ENCODE results near the gene AGAP3.

AGAP3 gene

DNA sequence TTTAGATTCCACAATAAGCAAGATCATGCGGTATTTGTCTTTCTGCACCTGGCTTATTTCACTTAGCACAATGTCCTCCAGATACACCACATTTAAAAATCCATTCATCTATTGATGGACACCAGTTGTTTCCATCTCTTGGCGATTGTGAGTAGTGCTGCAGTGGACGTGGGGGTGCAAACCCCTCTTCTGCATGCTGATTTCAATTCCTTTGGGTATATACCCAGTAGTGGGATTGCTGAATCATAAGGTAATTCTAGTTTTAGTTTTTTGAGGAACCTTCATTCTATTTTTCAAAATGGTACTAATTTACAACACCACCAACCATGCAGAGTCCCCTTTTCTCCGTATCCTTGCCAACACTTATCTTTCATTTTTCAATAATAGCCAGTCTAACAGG lies 102.8 kb downstream of the AGAP3 start:
- no peak for DNase-seq

DNA sequence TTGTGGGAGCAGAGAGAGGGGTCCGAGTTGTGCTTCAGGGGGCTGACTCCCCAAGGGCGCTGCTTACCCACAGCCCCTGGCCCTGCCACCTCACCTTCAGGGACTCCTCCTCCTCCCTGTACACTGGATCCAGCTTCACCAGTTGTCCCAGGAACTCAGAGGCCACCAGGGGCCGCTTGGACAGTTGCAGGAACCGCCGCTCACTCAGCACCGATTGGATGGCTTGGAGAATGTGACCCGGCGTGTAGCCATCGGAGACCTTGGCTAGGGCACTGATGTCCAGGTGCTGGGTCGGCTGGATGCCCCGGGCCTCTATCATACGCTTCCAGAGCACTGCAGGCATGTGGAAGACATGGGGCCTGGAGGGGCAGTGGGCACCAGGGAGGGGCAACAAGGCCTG lies 105.3 kb downstream of the AGAP3 start:
- no peak for DNase-seq

DNA sequence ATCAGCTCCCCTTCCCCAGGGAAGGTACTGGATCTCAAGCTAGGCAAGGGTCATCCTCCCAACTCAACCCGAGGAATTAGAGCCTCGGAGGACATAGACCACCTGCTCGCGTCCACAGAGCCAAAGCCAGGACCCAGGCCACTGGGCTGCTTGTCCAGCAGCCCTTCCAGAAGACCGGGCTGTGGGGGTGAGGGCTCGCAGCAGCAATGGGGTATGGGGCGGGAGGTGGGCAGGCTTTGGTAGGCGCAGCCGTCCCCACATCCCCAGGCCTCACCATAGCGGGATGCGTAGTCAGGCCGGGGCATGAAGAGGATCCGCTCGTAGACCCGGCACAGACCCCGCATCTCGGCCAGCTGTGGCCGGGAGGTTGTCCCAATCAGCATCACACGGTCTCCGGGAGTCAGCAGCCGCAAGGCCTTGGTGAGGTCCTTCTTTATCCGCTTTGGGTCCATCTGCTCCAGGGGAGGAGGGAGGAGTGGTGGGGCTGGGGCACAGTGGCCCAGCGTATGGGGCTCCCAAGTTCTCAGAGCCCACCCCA lies 105.8 kb downstream of the AGAP3 start:
- DNase-seq, result no peak

DNA sequence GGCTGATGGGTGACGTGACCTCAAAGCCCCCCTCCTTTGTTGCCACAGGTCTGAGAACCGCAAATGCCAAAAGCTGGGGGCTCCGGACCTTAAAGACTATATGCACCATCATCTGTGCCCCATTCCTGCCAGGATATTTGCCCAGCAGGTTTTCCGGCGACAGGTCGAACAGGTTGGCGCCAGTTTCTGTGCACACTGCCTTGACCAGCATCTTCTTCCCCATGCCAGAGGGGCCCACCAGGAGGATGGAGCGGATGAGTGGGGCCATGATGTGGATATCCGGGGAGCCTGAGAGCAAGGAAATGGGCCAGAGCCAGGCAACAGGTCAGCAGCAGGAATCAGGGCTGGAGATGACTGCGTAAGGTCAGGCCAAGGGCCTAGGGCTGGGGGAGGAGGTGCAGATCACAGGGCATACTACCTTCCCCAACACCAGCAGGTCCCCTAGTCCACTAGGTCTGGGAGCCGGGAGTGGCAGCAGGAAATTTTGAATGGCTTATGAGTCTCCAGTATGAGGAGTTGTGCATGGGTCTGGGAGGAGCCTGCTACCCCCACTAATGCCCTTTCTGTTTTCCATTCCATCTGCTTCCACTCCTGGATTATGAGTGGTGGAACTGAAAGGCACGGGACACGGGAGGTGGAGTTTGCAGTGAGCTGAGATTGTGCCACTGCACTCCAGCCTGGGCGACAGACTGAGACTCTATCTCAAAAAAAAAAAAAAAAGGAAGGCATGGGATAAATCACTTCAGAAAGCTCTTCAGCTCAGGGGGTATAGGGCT lies 107.1 kb downstream of the AGAP3 start:
- DNase-seq, result no peak
